NT2/D1 (cell line): ENCODE measurements around the gene FBXO42.

Source experiments
- SUZ12 ChIP-seq: IDR thresholded peaks from 2 replicates; pipeline ENCODE4 v1.6.1; 2011; ENCODE audit not compliant: insufficient read length, insufficient read depth; ENCODE audit errors: extremely low read depth
- YY1 ChIP-seq: IDR thresholded peaks from 2 replicates; pipeline ENCODE4 v1.6.1; 2011; ENCODE audit not compliant: insufficient read length, insufficient read depth
- ZNF274 ChIP-seq: IDR thresholded peaks from 2 replicates; pipeline ENCODE4 v1.6.1; 2011; ENCODE audit warnings: mild to moderate bottlenecking, low read depth, low read length

DNA sequence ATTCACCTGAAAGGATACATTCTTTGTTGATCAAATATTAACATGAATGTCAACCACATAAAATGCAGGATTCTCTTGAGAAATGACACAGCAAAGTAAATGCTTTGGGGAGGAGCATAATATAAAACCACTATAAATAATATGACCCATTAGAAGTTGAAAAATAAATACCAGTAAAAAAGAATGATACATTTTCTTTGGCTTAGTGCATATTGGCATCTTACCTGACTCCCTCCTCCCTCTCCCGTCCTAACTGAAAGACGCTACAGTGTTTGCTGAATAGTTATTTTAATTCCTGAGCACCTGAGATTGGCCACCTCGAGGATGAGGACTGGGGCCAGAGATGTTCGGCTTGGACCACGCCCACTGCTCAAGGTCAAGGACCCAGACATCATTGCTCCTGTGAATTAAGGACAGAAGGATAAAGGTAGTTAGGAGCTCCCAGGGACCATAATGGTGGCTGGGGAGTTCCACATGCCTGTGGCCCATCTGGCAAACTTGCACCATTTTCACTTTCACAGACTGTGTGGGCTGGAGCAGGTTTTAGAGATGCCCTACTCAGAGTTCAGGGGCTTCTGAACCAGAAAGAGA is 98.9 kb downstream of the FBXO42 start:
- TF ChIP-seq ZNF274 = no peak
- no peak for TF ChIP-seq YY1
- TF ChIP-seq SUZ12 = no peak
